Measurements from ENCODE around the gene CLCNKB. TPM values are rescaled to one million over a fixed set of nuclear protein-coding genes. Genes with fewer than 3 reads are reported as not detected.

The CLCNKB gene
- total RNA-seq, 1 donor from 2014 or later = 0.64 TPM

GRCh38 chr1:16015960-16016901, 27.4 kb upstream of the CLCNKB start:
- DNase-seq (ENCODE audit: low read depth) = no peak
- Mint-ChIP-seq H3K27ac (ENCODE audit: unreplicated experiment) (no peak overlapping the region), H3K9me3 (ENCODE audit: unreplicated experiment) (peaks cover 4% of the 10 kb centered on the region), H3K27me3 (ENCODE audit: low read depth, unreplicated experiment) (peaks cover 3% of the 10 kb centered on the region), H3K4me1 (ENCODE audit: low read depth, unreplicated experiment) (peaks cover 33% of the 10 kb centered on the region), H3K36me3 (ENCODE audit: low read depth, unreplicated experiment) (no peaks in the 10 kb centered on the region), H3K4me3 (ENCODE audit: unreplicated experiment) (no peak overlapping the region)
- FAIRE-seq = no peak
- Histone ChIP-seq H3K9me3 (ENCODE audit: insufficient read depth, low read depth, low read length) (no peaks in the 10 kb centered on the region), H3K4me2 (ENCODE audit: low read length) (no peak overlapping the region), H2AFZ (ENCODE audit: low read depth, low read length) (no peak overlapping the region), H3K4me3 (ENCODE audit: insufficient read depth, low read depth, low read length) (no peak overlapping the region), H3K36me3 (ENCODE audit: insufficient read depth, low read length) (no peaks in the 10 kb centered on the region), H3K27me3 (ENCODE audit: insufficient read depth, low read length) (no peaks in the 10 kb centered on the region), H4K20me1 (ENCODE audit: insufficient read depth, low read length) (no peaks in the 10 kb centered on the region), H3K9ac (ENCODE audit: low read length) (no peak overlapping the region), H3K4me1 (ENCODE audit: insufficient read depth, low read length) (peaks cover 49% of the 10 kb centered on the region), H3K27ac (ENCODE audit: low read depth, low read length) (no peak overlapping the region), H3K79me2 (ENCODE audit: insufficient read depth, low read length) (no peaks in the 10 kb centered on the region)
- TF ChIP-seq, protein P1, sequence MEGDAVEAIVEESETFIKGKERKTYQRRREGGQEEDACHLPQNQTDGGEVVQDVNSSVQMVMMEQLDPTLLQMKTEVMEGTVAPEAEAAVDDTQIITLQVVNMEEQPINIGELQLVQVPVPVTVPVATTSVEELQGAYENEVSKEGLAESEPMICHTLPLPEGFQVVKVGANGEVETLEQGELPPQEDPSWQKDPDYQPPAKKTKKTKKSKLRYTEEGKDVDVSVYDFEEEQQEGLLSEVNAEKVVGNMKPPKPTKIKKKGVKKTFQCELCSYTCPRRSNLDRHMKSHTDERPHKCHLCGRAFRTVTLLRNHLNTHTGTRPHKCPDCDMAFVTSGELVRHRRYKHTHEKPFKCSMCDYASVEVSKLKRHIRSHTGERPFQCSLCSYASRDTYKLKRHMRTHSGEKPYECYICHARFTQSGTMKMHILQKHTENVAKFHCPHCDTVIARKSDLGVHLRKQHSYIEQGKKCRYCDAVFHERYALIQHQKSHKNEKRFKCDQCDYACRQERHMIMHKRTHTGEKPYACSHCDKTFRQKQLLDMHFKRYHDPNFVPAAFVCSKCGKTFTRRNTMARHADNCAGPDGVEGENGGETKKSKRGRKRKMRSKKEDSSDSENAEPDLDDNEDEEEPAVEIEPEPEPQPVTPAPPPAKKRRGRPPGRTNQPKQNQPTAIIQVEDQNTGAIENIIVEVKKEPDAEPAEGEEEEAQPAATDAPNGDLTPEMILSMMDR (IDR thresholded peaks at IDR 0.05; ENCODE audit: insufficient read depth, low read depth, low read length) = no peak
- TF ChIP-seq EZH2 (IDR thresholded peaks at IDR 0.05; ENCODE audit: insufficient read depth, low read length) = no peak

GRCh38 chr1:16017076-16017460, 26.5 kb upstream of the CLCNKB start:
- H3K27me3 Mint-ChIP-seq (ENCODE audit: low read depth, unreplicated experiment) = peaks cover 9% of the 10 kb centered on the region
- H3K27ac ChIP-seq (ENCODE audit: low read depth, low read length) = no peak overlapping the region
- FAIRE-seq (no peak), DNase-seq (ENCODE audit: low read depth) (no peak)
- no peaks in the 10 kb centered on the region for H3K36me3 ChIP-seq (ENCODE audit: insufficient read depth, low read length)
- H3K4me3 ChIP-seq (ENCODE audit: insufficient read depth, low read depth, low read length) = no peak overlapping the region
- no peak overlapping the region for H3K4me3 Mint-ChIP-seq (ENCODE audit: unreplicated experiment)
- H3K27me3 ChIP-seq (ENCODE audit: insufficient read depth, low read length) = no peaks in the 10 kb centered on the region
- no peak overlapping the region for H3K9ac ChIP-seq (ENCODE audit: low read length)
- no peak overlapping the region for H3K27ac Mint-ChIP-seq (ENCODE audit: unreplicated experiment)
- no peak overlapping the region for H3K4me2 ChIP-seq (ENCODE audit: low read length)
- no peaks in the 10 kb centered on the region for H3K36me3 Mint-ChIP-seq (ENCODE audit: low read depth, unreplicated experiment)
- H3K4me1 ChIP-seq (ENCODE audit: insufficient read depth, low read length) = peaks cover 49% of the 10 kb centered on the region
- H3K9me3 ChIP-seq (ENCODE audit: insufficient read depth, low read depth, low read length) = no peaks in the 10 kb centered on the region
- H2AFZ ChIP-seq (ENCODE audit: low read depth, low read length) = no peak overlapping the region
- H4K20me1 ChIP-seq (ENCODE audit: insufficient read depth, low read length) = no peaks in the 10 kb centered on the region
- peaks cover 33% of the 10 kb centered on the region for H3K4me1 Mint-ChIP-seq (ENCODE audit: low read depth, unreplicated experiment)
- H3K79me2 ChIP-seq (ENCODE audit: insufficient read depth, low read length) = no peaks in the 10 kb centered on the region
- no peak for TF ChIP-seq EZH2 (IDR thresholded peaks at IDR 0.05; ENCODE audit: insufficient read depth, low read length)
- TF ChIP-seq, protein P1 (IDR thresholded peaks at IDR 0.05; ENCODE audit: insufficient read depth, low read depth, low read length) = no peak
- peaks cover 4% of the 10 kb centered on the region for H3K9me3 Mint-ChIP-seq (ENCODE audit: unreplicated experiment)
